ENCODE results near the gene MARK2.

Gene MARK2

GRCh38 chr11:63958008-63958407 is 119.1 kb downstream of the MARK2 start:
- H2AFZ ChIP-seq = no peak overlapping the region
- H3K79me2 ChIP-seq = no peaks in the 10 kb centered on the region
- no peak overlapping the region for H3K9ac ChIP-seq
- H3K4me2 ChIP-seq (ENCODE audit: low read length) = no peak overlapping the region
- no peaks in the 10 kb centered on the region for H3K9me3 ChIP-seq (ENCODE audit: control insufficient read depth, low read length)
- no peak overlapping the region for H3K4me3 ChIP-seq (ENCODE audit: low read depth, low read length)
- H3K27ac ChIP-seq = no peak overlapping the region
- no peaks in the 10 kb centered on the region for H3K4me1 ChIP-seq
- no peak for TF ChIP-seq CTCF (IDR thresholded peaks at IDR 0.05)
- H3K36me3 ChIP-seq (ENCODE audit: control insufficient read depth, insufficient read depth, low read length) = no peaks in the 10 kb centered on the region
- H3K27me3 ChIP-seq (ENCODE audit: control insufficient read depth, insufficient read depth, low read length) = no peaks in the 10 kb centered on the region

All from parathyroid adenoma (tissue), 2 donors.